ENCODE measurements around the gene TRMO.

DNA sequence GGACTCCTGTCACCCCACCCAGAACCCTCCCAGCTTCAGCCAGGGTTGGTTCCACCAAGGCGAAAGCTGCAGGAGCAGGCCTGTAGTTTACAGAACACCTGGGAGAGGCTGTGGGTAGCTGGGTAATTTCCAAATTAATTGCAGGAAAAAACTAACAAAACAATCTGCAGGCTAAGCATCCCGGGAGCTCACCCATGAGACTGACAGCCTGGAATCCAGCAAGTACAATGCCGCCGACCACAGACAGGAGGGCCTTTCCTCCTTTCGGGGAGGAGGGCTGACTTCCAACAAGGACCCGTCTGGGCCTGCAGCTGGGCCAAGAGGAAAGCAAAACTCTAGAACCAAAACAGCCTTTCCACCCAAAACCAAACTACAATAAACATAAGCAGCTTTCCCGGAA lies 59.0 kb downstream of the TRMO start:
- TF ChIP-seq, protein P1, sequence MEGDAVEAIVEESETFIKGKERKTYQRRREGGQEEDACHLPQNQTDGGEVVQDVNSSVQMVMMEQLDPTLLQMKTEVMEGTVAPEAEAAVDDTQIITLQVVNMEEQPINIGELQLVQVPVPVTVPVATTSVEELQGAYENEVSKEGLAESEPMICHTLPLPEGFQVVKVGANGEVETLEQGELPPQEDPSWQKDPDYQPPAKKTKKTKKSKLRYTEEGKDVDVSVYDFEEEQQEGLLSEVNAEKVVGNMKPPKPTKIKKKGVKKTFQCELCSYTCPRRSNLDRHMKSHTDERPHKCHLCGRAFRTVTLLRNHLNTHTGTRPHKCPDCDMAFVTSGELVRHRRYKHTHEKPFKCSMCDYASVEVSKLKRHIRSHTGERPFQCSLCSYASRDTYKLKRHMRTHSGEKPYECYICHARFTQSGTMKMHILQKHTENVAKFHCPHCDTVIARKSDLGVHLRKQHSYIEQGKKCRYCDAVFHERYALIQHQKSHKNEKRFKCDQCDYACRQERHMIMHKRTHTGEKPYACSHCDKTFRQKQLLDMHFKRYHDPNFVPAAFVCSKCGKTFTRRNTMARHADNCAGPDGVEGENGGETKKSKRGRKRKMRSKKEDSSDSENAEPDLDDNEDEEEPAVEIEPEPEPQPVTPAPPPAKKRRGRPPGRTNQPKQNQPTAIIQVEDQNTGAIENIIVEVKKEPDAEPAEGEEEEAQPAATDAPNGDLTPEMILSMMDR (IDR thresholded peaks at IDR 0.05 in 4 of 5, conservative IDR thresholded peaks at IDR 0.05 in 1 of 5): no peak
- TF ChIP-seq POLR2A (IDR thresholded peaks at IDR 0.05): no peak

Measured in gastrocnemius medialis (tissue), 4 donors.